Suprapubic skin (tissue), 4 donors: ENCODE measurements around the gene OR5B17. TPM values are rescaled to one million over a fixed set of nuclear protein-coding genes. Genes with fewer than 3 reads are reported as not detected.

ENCODE experiments used
- DNase-seq, 2 donors: peaks; one replicate each; pipeline ENCODE4 v3.0.0-alpha.2; 2019; ENCODE audit warnings: low spot score in 2 of 2
- H3K27ac ChIP-seq: fragments of 200-600 bp; sonication (generic); one replicate; pipeline ENCODE4 v1.5.1; 2019
- H3K27me3 ChIP-seq: fragments of 200-600 bp; sonication (generic); one replicate; pipeline ENCODE4 v1.5.1; 2019
- H3K36me3 ChIP-seq: fragments of 200-600 bp; sonication (generic); one replicate; pipeline ENCODE4 v1.5.1; 2019
- H3K4me1 ChIP-seq: fragments of 200-600 bp; sonication (generic); one replicate; pipeline ENCODE4 v1.5.1; 2019
- H3K4me3 ChIP-seq: fragments of 200-600 bp; sonication (generic); one replicate; pipeline ENCODE4 v1.5.1; 2019; ENCODE audit warnings: mild to moderate bottlenecking
- H3K9me3 ChIP-seq: fragments of 200-600 bp; sonication (generic); one replicate; pipeline ENCODE4 v1.5.1; 2019
- EP300 ChIP-seq: sonication (generic); formaldehyde crosslinking; IDR thresholded peaks from one replicate; pipeline ENCODE4 v1.6.1; 2017; ENCODE audit warnings: antibody characterized with exemption
- POLR2A ChIP-seq, 2 donors: fragments of 450-650 bp; IDR thresholded peaks; one replicate each; pipeline ENCODE4 v1.6.1; 2017; ENCODE audit warnings: antibody characterized with exemption in 2 of 2, mild to moderate bottlenecking in 2 of 2, moderate library complexity in 2 of 2
- POLR2AphosphoS5 ChIP-seq, 3 donors: sonication (generic); formaldehyde crosslinking; IDR thresholded peaks; one replicate each; pipeline ENCODE4 v1.6.1; 2017; ENCODE audit warnings: antibody characterized with exemption in 3 of 3
- WGBS: methylation state at CpG from one replicate; pipeline ENCODE4 v1.1.5; 2018; 5-methylcytosine and 5-hydroxymethylcytosine counted together
- total RNA-seq, 4 donors: library from RNA; depleted of rRNA; stranded (reverse); fragments of >200 nt; gene quantifications; one replicate each; pipeline ENCODE4 v1.1.0, GENCODE V29; 2016
- TF ChIP-seq, protein P1 (sequence below), 2 donors: fragments of 200-600 bp in 1 of 2; fragments of 450-650 bp in 1 of 2; sonication (generic) in 1 of 2; IDR thresholded peaks; one replicate each; pipeline ENCODE4 v1.5.1; 2016 to 2019; ENCODE audit warnings: antibody characterized with exemption in 2 of 2, mild to moderate bottlenecking in 1 of 2, moderate library complexity in 1 of 2

OR5B17 gene
- total RNA-seq, 4 donors from 2014 or later, result not detected

DNA sequence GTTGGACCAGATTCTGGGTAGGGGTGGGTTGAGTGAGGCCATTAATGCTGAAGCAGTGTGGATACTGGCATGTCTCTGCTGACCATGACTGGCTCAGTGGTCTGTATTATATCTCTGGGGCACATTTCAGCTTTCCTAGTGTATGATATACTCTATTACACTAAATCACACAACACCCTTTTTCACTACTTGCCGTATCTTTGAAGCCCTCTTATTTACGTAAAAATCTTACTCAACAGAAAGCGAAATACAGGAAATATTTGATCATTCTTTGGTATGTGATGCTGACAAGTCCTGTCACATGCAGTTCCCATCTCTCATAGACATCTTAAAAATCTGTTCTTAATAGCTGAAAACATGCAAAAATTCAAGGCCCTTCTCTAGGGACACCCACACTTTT lies 40.3 kb downstream of the OR5B17 start:
- WGBS, result 22% methylated on average over 3 of the region's 3 CpGs

DNA sequence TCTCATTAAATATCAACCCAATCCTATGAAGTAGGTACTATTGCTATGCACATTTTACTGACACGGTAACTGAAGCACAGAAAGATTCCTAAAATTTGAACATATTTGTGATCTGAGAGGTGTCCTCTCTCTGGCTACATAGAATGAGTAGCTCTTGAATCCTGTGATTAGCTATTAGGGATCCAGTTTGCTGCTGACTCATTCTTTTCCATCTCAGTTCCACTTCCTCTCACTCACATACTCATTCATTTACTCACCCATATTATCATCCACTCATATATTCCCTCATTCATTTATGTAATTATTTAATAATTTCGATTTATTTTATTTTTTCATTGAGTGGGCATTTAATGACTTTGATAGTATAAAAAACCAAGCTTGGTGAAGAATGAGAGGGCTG lies 42.7 kb downstream of the OR5B17 start:
- no peaks in the 10 kb centered on the region for H3K36me3 ChIP-seq
- H3K4me1 ChIP-seq, result no peaks in the 10 kb centered on the region
- TF ChIP-seq, protein P1, sequence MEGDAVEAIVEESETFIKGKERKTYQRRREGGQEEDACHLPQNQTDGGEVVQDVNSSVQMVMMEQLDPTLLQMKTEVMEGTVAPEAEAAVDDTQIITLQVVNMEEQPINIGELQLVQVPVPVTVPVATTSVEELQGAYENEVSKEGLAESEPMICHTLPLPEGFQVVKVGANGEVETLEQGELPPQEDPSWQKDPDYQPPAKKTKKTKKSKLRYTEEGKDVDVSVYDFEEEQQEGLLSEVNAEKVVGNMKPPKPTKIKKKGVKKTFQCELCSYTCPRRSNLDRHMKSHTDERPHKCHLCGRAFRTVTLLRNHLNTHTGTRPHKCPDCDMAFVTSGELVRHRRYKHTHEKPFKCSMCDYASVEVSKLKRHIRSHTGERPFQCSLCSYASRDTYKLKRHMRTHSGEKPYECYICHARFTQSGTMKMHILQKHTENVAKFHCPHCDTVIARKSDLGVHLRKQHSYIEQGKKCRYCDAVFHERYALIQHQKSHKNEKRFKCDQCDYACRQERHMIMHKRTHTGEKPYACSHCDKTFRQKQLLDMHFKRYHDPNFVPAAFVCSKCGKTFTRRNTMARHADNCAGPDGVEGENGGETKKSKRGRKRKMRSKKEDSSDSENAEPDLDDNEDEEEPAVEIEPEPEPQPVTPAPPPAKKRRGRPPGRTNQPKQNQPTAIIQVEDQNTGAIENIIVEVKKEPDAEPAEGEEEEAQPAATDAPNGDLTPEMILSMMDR (IDR thresholded peaks at IDR 0.05), result no peak
- TF ChIP-seq POLR2A (IDR thresholded peaks at IDR 0.05) (no peak), POLR2AphosphoS5 (IDR thresholded peaks at IDR 0.05) (no peak), EP300 (no peak)
- H3K9me3 ChIP-seq, result no peaks in the 10 kb centered on the region
- H3K27ac ChIP-seq, result no peak overlapping the region
- 74% methylated on average over 2 of the region's 2 CpGs for WGBS
- H3K27me3 ChIP-seq, result no peaks in the 10 kb centered on the region
- no peak for DNase-seq
- no peak overlapping the region for H3K4me3 ChIP-seq

More for the DNA sequence above, 40.3 kb downstream of the OR5B17 start:
- Histone ChIP-seq H3K4me1 (no peaks in the 10 kb centered on the region), H3K27ac (no peak overlapping the region), H3K36me3 (no peaks in the 10 kb centered on the region), H3K4me3 (no peak overlapping the region), H3K27me3 (no peaks in the 10 kb centered on the region), H3K9me3 (no peaks in the 10 kb centered on the region)
- no peak for DNase-seq
- TF ChIP-seq EP300 (no peak), POLR2A (IDR thresholded peaks at IDR 0.05) (no peak), POLR2AphosphoS5 (IDR thresholded peaks at IDR 0.05) (no peak)
- TF ChIP-seq, protein P1 (IDR thresholded peaks at IDR 0.05), result no peak

Other genes with a start within 250 kb of the OR5B17 start
- gene OR9I1, start 233.5 kb downstream of the OR5B17 start, total RNA-seq, result not detected
- under 1 TPM in 1 of 4 donors, not detected in 3; 0.16 TPM for gene OR9Q2, start 170.0 kb downstream of the OR5B17 start, total RNA-seq
- not detected for gene OR1S2, start 154.9 kb downstream of the OR5B17 start, total RNA-seq
- gene OR1S1, start 146.3 kb downstream of the OR5B17 start, total RNA-seq, result not detected
- gene OR10Q1, start 130.2 kb downstream of the OR5B17 start, total RNA-seq, result not detected
- not detected for gene OR10W1, start 90.8 kb downstream of the OR5B17 start, total RNA-seq
- gene OR5B3, start 47.8 kb upstream of the OR5B17 start, total RNA-seq, result not detected
- gene OR5B2, start 69.1 kb upstream of the OR5B17 start, total RNA-seq, result not detected
- gene OR5B12, start 83.2 kb upstream of the OR5B17 start, total RNA-seq, result not detected
- gene OR5B21, start 149.0 kb upstream of the OR5B17 start, total RNA-seq, result not detected
- 1 to 10 TPM; 2.9 to 5.5 (median 4.0) TPM for gene LPXN, start 216.8 kb upstream of the OR5B17 start, total RNA-seq
- gene ZFP91, start 220.0 kb upstream of the OR5B17 start, total RNA-seq, result 10 to 100 TPM; 45.9 to 52.4 (median 47.5) TPM